Activated T-helper 1 cell treated with anti-CD3 and anti-CD28 coated beads, Interleukin-12 subunit alpha, Interleukin-12 subunit beta, Interleukin-2, Interleukin-4 antibody, amounts not matched to agents 30 ng/mL and 10 ng/mL and 1 ng/mL, durations not matched to agents 14 hours and 24 hours and 36 hours (primary cell): Measurements from ENCODE around the gene MTHFD2L. TPM values are rescaled to one million over a fixed set of nuclear protein-coding genes. Genes with fewer than 3 reads are reported as not detected.
A peak's percentile ranks its signal among the peaks of the same experiment; 100 is the strongest.
"Not testable (repeated sequence)": the region's sequence is repeated elsewhere in the genome, so short reads cannot be mapped to it uniquely, and the experiment has no call there.

Experiments
- DNase-seq: peaks from one replicate; pipeline ENCODE4 v3.0.0; 2021; ENCODE audit warnings: low spot score
- H3K27ac Mint-ChIP-seq: one replicate; pipeline ENCODE4 v1.8.0; 2021; ENCODE audit warnings: mild to moderate bottlenecking, mixed read lengths
- H3K27me3 Mint-ChIP-seq: one replicate; pipeline ENCODE4 v1.8.0; 2022; ENCODE audit warnings: mild to moderate bottlenecking, moderate library complexity, mixed read lengths; ENCODE audit not compliant: insufficient read depth
- H3K36me3 Mint-ChIP-seq: one replicate; pipeline ENCODE4 v1.8.0; 2021; ENCODE audit warnings: low read depth, mixed read lengths
- H3K4me1 Mint-ChIP-seq: one replicate; pipeline ENCODE4 v1.8.0; 2021; ENCODE audit warnings: low read depth, mixed read lengths
- H3K4me3 Mint-ChIP-seq: one replicate; pipeline ENCODE4 v1.8.0; 2021; ENCODE audit warnings: mild to moderate bottlenecking, moderate library complexity, mixed read lengths
- H3K9me3 Mint-ChIP-seq: one replicate; pipeline ENCODE4 v1.8.0; 2021; ENCODE audit warnings: mixed read lengths
- intact Hi-C: fragments of 100-400 bp; cut with micrococcal nuclease; formaldehyde crosslinking; loops from one replicate; pipeline ENCODE4 v1.15.1; 2024
- total RNA-seq: library from RNA; stranded (reverse); gene quantifications from 2 replicates; pipeline ENCODE4 v1.2.3, GENCODE V29; 2022

MTHFD2L gene
- total RNA-seq, 1 donor from 2014 or later: 9.9 TPM

DNA sequence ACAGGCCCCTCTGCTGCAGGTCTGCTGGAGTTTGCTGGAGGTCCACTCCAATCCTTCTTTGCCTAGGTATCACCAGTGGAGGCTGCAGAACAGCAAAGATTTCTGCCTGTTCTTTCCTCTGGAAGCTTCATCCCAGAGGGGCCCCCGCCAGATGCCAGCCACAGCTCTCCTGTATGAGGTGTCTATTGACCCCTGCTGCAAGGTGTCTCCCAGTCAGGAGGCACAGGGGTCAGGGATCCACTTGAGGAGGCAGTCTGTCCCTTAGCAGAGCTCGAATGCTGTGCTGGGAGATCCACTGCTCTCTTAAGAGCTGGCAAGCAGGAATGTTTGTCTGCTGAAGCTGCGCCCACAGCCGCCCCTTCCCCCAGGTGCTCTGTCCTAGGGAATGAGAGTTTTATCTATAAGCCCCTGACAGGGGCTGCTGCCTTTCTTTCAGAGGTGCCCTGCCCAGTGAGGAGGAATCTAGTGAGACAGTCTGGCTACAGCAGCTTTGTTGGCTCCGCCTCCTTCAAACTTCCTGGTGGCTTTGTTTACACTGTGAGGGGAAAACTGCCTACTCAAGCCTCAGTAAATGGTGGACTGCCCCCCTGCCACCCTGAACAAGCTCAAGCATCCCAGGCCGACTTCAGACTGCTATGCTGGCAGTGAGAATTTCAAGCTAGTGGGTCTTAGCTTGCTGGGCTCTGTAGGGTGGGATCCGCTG lies 56.7 kb downstream of the MTHFD2L start:
- H3K36me3 Mint-ChIP-seq, H3K27me3 Mint-ChIP-seq, intact Hi-C loops, H3K4me3 Mint-ChIP-seq, H3K27ac Mint-ChIP-seq, DNase-seq, H3K4me1 Mint-ChIP-seq: not testable (repeated sequence)
- H3K9me3 Mint-ChIP-seq: peaks cover 15% of the 10 kb centered on the region

DNA sequence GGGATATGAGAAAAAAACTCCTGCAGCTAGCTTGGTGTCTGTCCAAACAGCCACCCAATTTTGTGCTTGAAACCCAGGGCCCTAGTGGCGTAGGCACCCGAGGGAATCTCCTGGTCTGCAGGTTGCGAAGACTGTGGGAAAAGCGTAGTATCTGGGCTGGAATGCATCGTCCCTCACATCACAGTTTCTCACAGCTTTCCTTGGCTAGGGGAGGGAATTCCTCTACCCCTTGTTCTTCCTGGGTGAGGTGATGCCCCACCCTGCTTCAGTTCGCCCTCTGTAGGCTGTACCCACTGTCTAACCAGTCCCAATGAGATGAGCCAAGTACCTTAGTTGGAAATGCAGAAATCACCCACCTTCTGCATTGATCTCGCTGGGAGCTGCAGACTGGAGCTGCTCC lies 57.3 kb downstream of the MTHFD2L start:
- H3K36me3 Mint-ChIP-seq, H3K4me3 Mint-ChIP-seq, H3K4me1 Mint-ChIP-seq, H3K27me3 Mint-ChIP-seq, DNase-seq, intact Hi-C loops, H3K27ac Mint-ChIP-seq: not testable (repeated sequence)
- H3K9me3 Mint-ChIP-seq: peaks cover 15% of the 10 kb centered on the region

DNA sequence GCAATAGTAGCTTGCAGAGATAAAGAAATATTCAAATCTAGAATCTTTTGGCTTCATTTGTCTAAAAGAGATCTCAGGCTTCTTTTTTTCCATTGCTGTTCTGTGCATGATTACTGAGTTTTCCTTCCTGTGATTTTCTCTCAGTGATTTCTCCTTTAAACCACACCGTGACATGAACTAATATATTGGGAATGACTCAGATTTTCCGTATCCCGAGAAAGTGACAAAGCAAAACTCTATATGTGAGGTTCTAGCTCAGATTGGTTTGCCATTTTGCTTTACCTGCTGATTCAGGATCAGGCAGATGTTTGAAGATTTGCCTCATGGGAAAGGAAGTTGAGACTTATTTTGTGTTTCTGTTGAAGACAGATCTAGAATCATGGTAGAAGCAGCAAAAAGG lies 59.4 kb downstream of the MTHFD2L start:
- no peak for DNase-seq
- intact Hi-C loops: no loop called here
- Mint-ChIP-seq H3K4me3 (no peak overlapping the region), H3K9me3 (peaks cover 6% of the 10 kb centered on the region), H3K36me3 (no peaks in the 10 kb centered on the region), H3K27me3 (no peaks in the 10 kb centered on the region), H3K27ac (no peak overlapping the region), H3K4me1 (no peaks in the 10 kb centered on the region)

DNA sequence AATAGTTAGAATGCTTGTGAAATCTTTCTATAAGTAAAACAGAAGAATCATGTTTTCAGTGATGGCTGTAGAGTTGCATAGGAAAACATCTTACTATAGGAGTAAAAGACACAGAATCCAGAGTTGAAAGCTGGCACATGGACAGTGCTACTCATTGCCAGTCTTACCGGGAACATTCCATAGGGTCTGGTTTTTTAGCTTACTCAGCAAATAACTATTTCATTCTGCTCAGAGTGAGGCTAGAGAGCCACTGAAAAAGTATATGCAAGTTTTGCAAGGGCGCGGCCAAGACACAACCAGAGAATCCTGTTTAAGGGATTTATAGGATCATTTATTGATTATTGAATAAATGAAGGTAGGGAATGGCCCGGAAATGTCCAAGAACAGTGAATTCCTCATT lies 60.3 kb downstream of the MTHFD2L start:
- H3K4me1 Mint-ChIP-seq: no peaks in the 10 kb centered on the region
- H3K27me3 Mint-ChIP-seq: peaks cover 2% of the 10 kb centered on the region
- intact Hi-C loops: no loop called here
- H3K4me3 Mint-ChIP-seq: no peak overlapping the region
- no peak overlapping the region for H3K27ac Mint-ChIP-seq
- DNase-seq: no peak
- H3K9me3 Mint-ChIP-seq: peaks cover 3% of the 10 kb centered on the region
- H3K36me3 Mint-ChIP-seq: no peaks in the 10 kb centered on the region

DNA sequence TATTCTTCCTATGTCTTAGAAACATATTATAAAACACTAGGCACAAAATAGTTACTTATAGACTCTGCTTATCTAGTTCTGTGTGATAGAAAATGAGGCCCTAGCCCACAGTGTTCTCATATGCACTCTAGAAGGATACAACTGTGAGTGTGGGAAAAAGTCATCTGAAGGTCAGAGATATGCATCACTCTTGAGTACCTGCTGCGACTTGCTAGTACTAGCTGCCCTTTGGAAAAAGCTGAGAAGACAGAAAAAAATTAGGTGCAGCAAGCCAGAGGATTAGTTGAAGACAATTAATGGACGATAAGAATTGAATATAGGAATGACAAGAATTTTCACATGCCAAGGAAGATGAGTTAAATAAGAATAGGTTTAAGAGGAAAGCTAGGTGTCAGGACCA lies 61.3 kb downstream of the MTHFD2L start:
- no peak for DNase-seq
- intact Hi-C loops: no loop called here
- H3K4me1 Mint-ChIP-seq: no peaks in the 10 kb centered on the region
- no peaks in the 10 kb centered on the region for H3K36me3 Mint-ChIP-seq
- no peak overlapping the region for H3K27ac Mint-ChIP-seq
- peaks cover 3% of the 10 kb centered on the region for H3K9me3 Mint-ChIP-seq
- H3K4me3 Mint-ChIP-seq: no peak overlapping the region
- peaks cover 2% of the 10 kb centered on the region for H3K27me3 Mint-ChIP-seq

DNA sequence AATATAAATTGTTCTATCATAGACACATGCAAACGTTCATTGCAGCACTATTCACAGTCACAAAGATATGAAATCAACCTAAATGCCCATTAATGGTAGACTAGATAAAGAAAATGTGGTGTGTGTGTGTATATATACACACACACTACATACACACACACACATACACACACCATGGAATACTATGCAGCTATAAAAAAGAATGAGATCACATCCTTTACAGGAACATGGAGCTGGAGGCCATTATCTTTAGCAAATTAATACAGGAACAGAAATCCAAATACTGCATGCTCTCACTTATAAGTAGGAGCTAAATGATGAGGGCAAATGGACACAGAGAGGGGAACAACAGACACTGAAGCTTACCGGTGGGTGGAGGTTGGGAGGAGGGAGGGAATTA lies 65.2 kb downstream of the MTHFD2L start:
- Mint-ChIP-seq H3K36me3 (no peaks in the 10 kb centered on the region), H3K4me3 (no peak overlapping the region), H3K27ac (no peak overlapping the region), H3K4me1 (no peaks in the 10 kb centered on the region), H3K27me3 (peaks cover 5% of the 10 kb centered on the region), H3K9me3 (peaks cover 3% of the 10 kb centered on the region)
- intact Hi-C loops: no loop called here
- no peak for DNase-seq

DNA sequence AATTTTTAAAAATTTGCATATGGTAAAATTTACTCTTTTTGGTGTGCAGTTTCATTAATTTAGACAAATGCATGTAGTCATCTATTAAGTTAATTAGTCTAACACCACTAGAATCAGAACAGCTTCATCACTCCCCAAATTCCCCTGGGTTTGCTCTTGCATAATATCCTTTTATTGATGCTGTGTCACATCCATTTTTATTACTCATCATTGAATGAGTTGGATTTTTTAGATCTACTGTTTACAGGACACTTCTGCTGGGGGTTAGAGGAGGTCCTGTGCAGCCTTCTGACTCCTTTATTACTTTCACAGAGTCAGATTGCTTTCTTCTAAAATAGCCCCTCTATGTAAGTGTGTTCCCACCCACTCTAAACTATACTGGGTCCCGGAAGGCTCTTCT lies 65.9 kb downstream of the MTHFD2L start:
- H3K36me3 Mint-ChIP-seq: no peaks in the 10 kb centered on the region
- no peak overlapping the region for H3K27ac Mint-ChIP-seq
- peaks cover 3% of the 10 kb centered on the region for H3K9me3 Mint-ChIP-seq
- peaks cover 5% of the 10 kb centered on the region for H3K4me1 Mint-ChIP-seq
- H3K27me3 Mint-ChIP-seq: peaks cover 5% of the 10 kb centered on the region
- intact Hi-C loops: no loop called here
- no peak overlapping the region for H3K4me3 Mint-ChIP-seq
- no peak for DNase-seq

DNA sequence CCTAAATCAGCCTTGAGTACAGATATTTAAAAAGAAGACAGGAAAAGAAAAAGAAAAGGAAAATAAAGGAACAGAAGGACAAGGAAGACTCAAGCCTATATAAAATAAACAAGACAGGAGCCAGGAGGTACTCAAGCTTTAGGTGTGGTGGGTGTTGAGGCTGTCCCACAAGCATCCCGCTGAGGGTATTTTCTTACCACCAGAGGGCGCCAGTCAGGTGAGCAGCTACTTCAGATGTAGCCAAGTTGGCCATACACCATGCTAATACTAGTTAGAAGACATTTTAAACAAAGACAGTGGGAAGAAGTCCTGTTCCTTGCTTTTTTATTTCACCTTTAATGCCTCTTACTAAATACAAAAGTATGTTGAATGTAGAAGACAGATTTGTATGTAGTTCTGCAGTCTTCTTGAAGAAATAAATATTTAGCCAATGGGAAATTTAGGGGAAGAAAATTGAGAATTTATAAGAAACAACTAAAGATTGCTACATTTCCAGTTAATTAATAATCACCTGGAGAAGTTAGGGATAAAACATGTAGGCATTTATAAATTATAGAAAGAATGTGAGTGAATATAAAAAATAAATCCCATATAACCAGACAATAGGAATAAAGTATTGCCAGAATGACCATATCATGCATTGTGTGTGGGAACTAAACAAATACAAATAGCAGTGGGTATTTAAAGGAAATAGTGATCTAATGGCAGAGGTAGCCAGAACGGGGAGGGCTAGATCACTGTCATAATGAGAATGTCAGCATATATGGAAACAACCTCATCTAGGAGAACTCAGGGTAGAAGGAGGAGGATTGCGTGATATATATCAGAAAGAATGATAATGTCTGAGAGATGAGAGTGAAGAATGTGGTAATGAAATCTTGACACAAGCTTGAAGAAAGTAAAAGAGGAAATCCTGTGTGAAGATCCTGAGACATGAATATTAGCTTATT lies 71.0 kb downstream of the MTHFD2L start:
- Mint-ChIP-seq H3K9me3 (no peaks in the 10 kb centered on the region), H3K4me1 (peaks cover 20% of the 10 kb centered on the region), H3K27ac (no peak overlapping the region), H3K4me3 (no peak overlapping the region), H3K36me3 (no peaks in the 10 kb centered on the region), H3K27me3 (peaks cover 4% of the 10 kb centered on the region)
- intact Hi-C loops: loop anchor here (1.0 to 5.0 kb wide), 4 partner anchors 40 to 446 kb away; no protein-coding TSS in a partner anchor
- peak; percentile 47 for DNase-seq

DNA sequence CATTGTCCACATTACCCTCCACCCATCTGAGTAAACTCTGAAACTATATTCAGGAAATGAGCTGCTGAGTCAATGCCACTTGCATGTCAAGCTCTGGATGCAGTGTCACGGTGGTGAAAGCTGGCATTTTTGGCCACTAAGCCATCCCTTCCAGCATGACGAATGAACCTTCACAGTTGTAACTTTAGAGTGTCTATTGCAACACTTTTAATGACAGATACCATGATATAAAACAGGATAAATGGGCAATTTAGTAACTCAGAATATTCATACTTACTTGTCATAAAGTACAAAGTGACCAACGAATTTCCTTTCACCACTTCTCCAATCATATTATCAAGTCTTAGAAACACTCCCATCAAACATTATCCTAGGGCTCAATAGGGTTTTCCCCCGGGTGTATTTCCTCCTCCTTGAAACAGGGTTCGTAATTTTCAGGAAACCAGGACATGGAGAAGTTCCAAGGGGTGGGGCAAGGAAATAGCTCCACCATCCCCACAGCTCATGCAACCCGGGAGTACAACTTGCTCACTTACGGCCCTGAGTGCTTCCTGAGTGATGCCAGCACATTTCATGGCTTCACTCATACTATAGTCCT lies 73.1 kb downstream of the MTHFD2L start:
- intact Hi-C loops: no loop called here
- Mint-ChIP-seq H3K27ac (no peak overlapping the region), H3K4me1 (peaks cover 24% of the 10 kb centered on the region), H3K4me3 (no peak overlapping the region), H3K27me3 (no peaks in the 10 kb centered on the region), H3K36me3 (no peaks in the 10 kb centered on the region), H3K9me3 (no peaks in the 10 kb centered on the region)
- no peak for DNase-seq

DNA sequence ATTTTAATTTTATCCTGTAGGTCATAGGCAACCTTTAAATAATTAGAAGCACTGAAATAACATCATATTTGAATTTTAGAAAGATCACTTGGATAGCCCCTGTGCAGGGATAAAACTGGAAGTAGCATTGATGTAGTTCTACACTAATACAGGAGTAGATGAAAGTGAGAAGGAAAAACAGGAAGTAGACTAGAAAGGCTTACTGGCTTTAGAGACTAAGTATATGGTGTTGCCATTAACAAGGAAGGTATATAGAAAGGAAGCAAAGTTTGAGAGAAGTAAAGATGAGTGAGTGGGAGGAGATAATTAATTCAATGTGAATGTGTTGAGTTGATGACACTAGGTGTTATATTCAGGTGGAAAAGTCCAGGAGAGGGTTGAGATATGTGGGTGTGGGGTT lies 77.2 kb downstream of the MTHFD2L start:
- no peaks in the 10 kb centered on the region for H3K36me3 Mint-ChIP-seq
- peaks cover 16% of the 10 kb centered on the region for H3K4me1 Mint-ChIP-seq
- no peaks in the 10 kb centered on the region for H3K27me3 Mint-ChIP-seq
- H3K4me3 Mint-ChIP-seq: no peak overlapping the region
- H3K9me3 Mint-ChIP-seq: no peaks in the 10 kb centered on the region
- intact Hi-C loops: no loop called here
- H3K27ac Mint-ChIP-seq: no peak overlapping the region
- DNase-seq: no peak

DNA sequence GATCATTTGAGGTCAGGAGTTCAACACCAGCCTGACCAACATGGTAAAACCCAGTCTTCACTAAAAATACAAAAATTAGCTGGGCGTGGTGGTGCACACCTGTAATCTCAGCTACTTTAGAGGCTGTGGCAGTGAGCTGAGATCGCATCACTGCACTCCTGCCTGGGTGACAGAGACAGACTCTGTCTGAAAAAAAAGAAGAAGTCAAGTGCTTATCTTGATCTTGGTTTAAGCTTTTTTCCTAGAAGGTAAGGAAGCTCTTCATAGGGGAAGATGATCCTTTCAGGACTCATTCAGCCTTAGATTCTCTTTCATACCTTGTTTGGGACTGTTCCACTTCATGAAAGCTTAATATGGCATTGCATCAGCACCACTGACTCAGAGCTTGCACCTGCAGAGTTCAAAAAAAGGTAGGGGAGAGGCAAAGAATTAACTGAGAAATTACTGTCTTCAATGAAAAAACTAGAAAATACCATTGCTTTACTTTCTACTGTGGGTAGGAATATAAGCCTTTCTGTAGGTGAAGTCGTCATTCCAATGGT lies 79.6 kb downstream of the MTHFD2L start:
- intact Hi-C loops: no loop called here
- Mint-ChIP-seq H3K4me3 (no peak overlapping the region), H3K27me3 (no peaks in the 10 kb centered on the region), H3K36me3 (no peaks in the 10 kb centered on the region), H3K27ac (no peak overlapping the region), H3K4me1 (peaks cover 4% of the 10 kb centered on the region), H3K9me3 (no peaks in the 10 kb centered on the region)
- DNase-seq: no peak

DNA sequence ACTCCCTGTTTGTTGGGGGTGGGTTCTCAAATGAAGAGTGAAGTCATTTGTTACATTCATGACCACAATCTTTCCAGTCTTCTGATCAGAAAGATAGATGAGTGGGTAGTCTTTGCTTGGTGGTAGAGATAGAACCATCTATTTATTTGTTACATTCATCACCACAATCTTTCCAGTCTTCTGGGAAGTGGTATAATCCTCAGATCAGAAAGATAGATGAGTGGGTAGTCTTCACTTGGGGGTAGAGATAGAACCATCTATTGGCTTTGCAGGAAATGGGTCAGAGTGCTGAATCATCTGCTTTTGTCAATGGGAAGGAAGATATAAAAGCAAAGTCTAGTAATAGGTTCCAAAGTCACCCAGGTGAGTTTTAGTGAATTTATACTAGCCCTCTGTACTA lies 86.1 kb downstream of the MTHFD2L start:
- no peaks in the 10 kb centered on the region for H3K36me3 Mint-ChIP-seq
- no peak for DNase-seq
- no peaks in the 10 kb centered on the region for H3K27me3 Mint-ChIP-seq
- intact Hi-C loops: no loop called here
- H3K27ac Mint-ChIP-seq: no peak overlapping the region
- H3K4me3 Mint-ChIP-seq: no peak overlapping the region
- H3K4me1 Mint-ChIP-seq: peaks cover 11% of the 10 kb centered on the region
- peaks cover 10% of the 10 kb centered on the region for H3K9me3 Mint-ChIP-seq

DNA sequence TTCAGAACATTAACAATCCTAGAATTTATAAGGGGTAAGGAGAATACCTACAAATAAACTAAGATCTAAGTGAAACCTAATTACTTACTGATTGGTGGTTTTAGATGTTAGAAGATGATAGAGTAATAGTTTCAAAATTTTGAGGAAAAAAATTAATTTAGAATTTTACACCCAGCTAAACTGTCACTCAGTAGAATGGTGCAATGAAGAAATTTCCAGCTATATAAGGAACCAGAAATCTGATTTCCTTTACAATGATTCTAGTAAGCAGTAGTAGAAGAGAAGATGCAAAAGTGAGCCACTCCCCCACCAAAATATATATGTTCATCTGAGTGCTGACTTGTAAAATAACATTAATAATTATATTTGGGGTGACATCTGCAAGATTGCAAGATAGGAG lies 95.0 kb downstream of the MTHFD2L start:
- intact Hi-C loops: no loop called here
- no peaks in the 10 kb centered on the region for H3K27me3 Mint-ChIP-seq
- no peak for DNase-seq
- no peak overlapping the region for H3K4me3 Mint-ChIP-seq
- H3K9me3 Mint-ChIP-seq: peaks cover 29% of the 10 kb centered on the region
- no peak overlapping the region for H3K27ac Mint-ChIP-seq
- H3K36me3 Mint-ChIP-seq: peaks cover 3% of the 10 kb centered on the region
- H3K4me1 Mint-ChIP-seq: no peaks in the 10 kb centered on the region
